OCI-LY7 (cell line): ENCODE data around the gene CCDC146. TPM values are rescaled to one million over a fixed set of nuclear protein-coding genes. Genes with fewer than 3 reads are reported as not detected.

Experiments used
- BruUV-seq: library from RNA; stranded (reverse); fragments of 400-500 nt; replicated peaks from 2 replicates; lab custom pipeline; 2021; lab: Mats Ljungman, UMichigan
- CTCF ChIA-PET: fragments of 300-600 bp; sonication (Branson Sonifier 250); formaldehyde crosslinking; loops from one replicate; lab custom pipeline; 2022; ENCODE audit warnings: antibody characterized with exemption; ENCODE audit not compliant: unreplicated experiment; lab: Charles Lee
- POLR2A ChIA-PET: fragments of 300-600 bp; sonication (Branson Sonifier 250); formaldehyde crosslinking; loops from one replicate; lab custom pipeline; 2022; ENCODE audit warnings: antibody characterized with exemption; lab: Charles Lee
- DNase-seq: peaks from one replicate; pipeline ENCODE4 v3.0.0-alpha.2; 2015; ENCODE audit warnings: low spot score
- H2AFZ ChIP-seq: fragments of 200-600 bp; sonication (generic), shearing (Covaris generic); 2 replicates; pipeline ENCODE4 v1.6.1; 2014; ENCODE audit warnings: mild to moderate bottlenecking, antibody characterized with exemption, low read length, moderate library complexity
- H3K27ac ChIP-seq: fragments of 200-600 bp; sonication (generic); 2 replicates; pipeline ENCODE4 v1.5.1; 2014; ENCODE audit warnings: mixed run types, low read depth, mild to moderate bottlenecking, moderate library complexity, low read length, inconsistent platforms; ENCODE audit not compliant: poor library complexity, severe bottlenecking
- H3K36me3 ChIP-seq: fragments of 200-600 bp; sonication (generic); 2 replicates; pipeline ENCODE4 v1.6.1; 2014; ENCODE audit warnings: mild to moderate bottlenecking, antibody characterized with exemption, low read length, moderate library complexity, mixed read lengths; ENCODE audit not compliant: insufficient read depth
- H3K4me1 ChIP-seq: fragments of 200-600 bp; sonication (generic); 2 replicates; pipeline ENCODE4 v1.5.1; 2014; ENCODE audit warnings: mild to moderate bottlenecking, low read length; ENCODE audit not compliant: insufficient read depth, poor library complexity, severe bottlenecking
- H3K4me2 ChIP-seq: fragments of 200-600 bp; sonication (generic); 2 replicates; pipeline ENCODE4 v1.6.1; 2014; ENCODE audit warnings: mild to moderate bottlenecking, low read length
- H3K4me3 ChIP-seq: fragments of 200-600 bp; sonication (generic); 2 replicates; pipeline ENCODE4 v1.5.1; 2014; ENCODE audit warnings: mild to moderate bottlenecking, low read depth, low read length; ENCODE audit not compliant: poor library complexity, severe bottlenecking
- H3K79me2 ChIP-seq: fragments of 200-600 bp; sonication (generic); 2 replicates; pipeline ENCODE4 v1.6.1; 2016; ENCODE audit warnings: low read depth, mild to moderate bottlenecking, low read length, moderate library complexity, mixed read lengths; ENCODE audit not compliant: insufficient read depth
- H3K9me2 ChIP-seq: fragments of 200-600 bp; sonication (generic); 2 replicates; pipeline ENCODE4 v1.6.1; 2016; ENCODE audit warnings: mild to moderate bottlenecking, low read length, mixed read lengths; ENCODE audit not compliant: insufficient read depth
- H3K9me3 ChIP-seq: fragments of 200-600 bp; sonication (generic); 2 replicates; pipeline ENCODE4 v1.6.1; 2014; ENCODE audit warnings: mild to moderate bottlenecking, mixed run types, low read length, mixed read lengths
- H4K20me1 ChIP-seq: fragments of 200-600 bp; sonication (generic); 2 replicates; pipeline ENCODE4 v1.6.1; 2014; ENCODE audit warnings: mild to moderate bottlenecking, antibody characterized with exemption, low read length, moderate library complexity, mixed read lengths; ENCODE audit not compliant: insufficient read depth
- CTCF ChIP-seq: fragments of 200-600 bp; sonication (generic); conservative IDR thresholded peaks from 2 replicates; pipeline ENCODE4 v1.5.1; 2014; ENCODE audit warnings: mild to moderate bottlenecking, antibody characterized with exemption, low read length, moderate library complexity, mixed read lengths
- EZH2phosphoT487 ChIP-seq: fragments of 200-600 bp; sonication (generic); IDR thresholded peaks from 2 replicates; pipeline ENCODE4 v1.6.1; 2018; ENCODE audit warnings: low read depth, borderline replicate concordance, mild to moderate bottlenecking, mixed run types, antibody characterized with exemption, low read length, moderate library complexity, mixed read lengths
- intact Hi-C: fragments of 100-400 bp; cut with micrococcal nuclease; formaldehyde crosslinking; loops from one replicate; pipeline ENCODE4 v1.10.0; 2022; ENCODE audit not compliant: unreplicated experiment
- total RNA-seq, 2 experiments: library from RNA; depleted of rRNA in 1 of 2; stranded (reverse); fragments of >200 nt in 1 of 2; shearing (Covaris generic) in 1 of 2; gene quantifications; 2 replicates each; pipeline ENCODE4 v1.2.3, GENCODE V29; 2014 to 2022

Gene CCDC146
- total RNA-seq, 2 experiments from 2014 or later, result 3.0 to 3.2 TPM

- POLR2A ChIA-PET, result no interaction called here
- intact Hi-C loops, result no loop called here
- no peaks in the 10 kb centered on the region for H3K4me1 ChIP-seq
- H3K9me3 ChIP-seq, result no peaks in the 10 kb centered on the region
- no peak overlapping the region for H3K4me3 ChIP-seq
- H3K27ac ChIP-seq, result no peak overlapping the region
- H2AFZ ChIP-seq, result no peak overlapping the region
- DNase-seq, result no peak
- CTCF ChIA-PET, result no interaction called here
- no peak overlapping the region for H3K4me2 ChIP-seq
- H3K9me2 ChIP-seq, result no peaks in the 10 kb centered on the region
- no peaks in the 10 kb centered on the region for H4K20me1 ChIP-seq
- no peaks in the 10 kb centered on the region for H3K79me2 ChIP-seq
- TF ChIP-seq CTCF (no peak), EZH2phosphoT487 (no peak)
- H3K36me3 ChIP-seq, result no peaks in the 10 kb centered on the region
- no TSS peak for BruUV-seq
Measured at GRCh38 chr7:77338883-77339629, 216.6 kb downstream of the CCDC146 start.

- intact Hi-C loops, result no loop called here
- CTCF ChIA-PET, result no interaction called here
- Histone ChIP-seq H3K27ac (no peak overlapping the region), H3K36me3 (no peaks in the 10 kb centered on the region), H2AFZ (no peak overlapping the region), H3K4me3 (no peak overlapping the region), H3K4me1 (no peaks in the 10 kb centered on the region), H3K4me2 (no peak overlapping the region), H3K9me3 (no peaks in the 10 kb centered on the region), H4K20me1 (no peaks in the 10 kb centered on the region), H3K9me2 (no peaks in the 10 kb centered on the region), H3K79me2 (no peaks in the 10 kb centered on the region)
- no TSS peak for BruUV-seq
- TF ChIP-seq CTCF (no peak), EZH2phosphoT487 (no peak)
- no peak for DNase-seq
- POLR2A ChIA-PET, result no interaction called here
Measured at GRCh38 chr7:77339726-77340125, 217.3 kb downstream of the CCDC146 start.

Other genes with a start within 250 kb of the CCDC146 start
- not detected in 2 replicates for gene SPDYE17, start 90.3 kb upstream of the CCDC146 start, total RNA-seq (2014; rRNA removed; shearing (Covaris generic))
- not detected in 2 replicates for gene SPDYE17, start 90.3 kb upstream of the CCDC146 start, total RNA-seq (2022)
- 0.26 TPM in 1 of 2 replicates, not detected in the other for gene SPDYE18, start 60.1 kb upstream of the CCDC146 start, total RNA-seq (2014; rRNA removed; shearing (Covaris generic))
- gene SPDYE18, start 60.1 kb upstream of the CCDC146 start, total RNA-seq (2022), result 0.34 and 0.55 TPM in 2 replicates
- gene FGL2, start 77.2 kb downstream of the CCDC146 start, total RNA-seq (2014; rRNA removed; shearing (Covaris generic)), result 0.06 and 0.13 TPM in 2 replicates
- 0.30 and 0.72 TPM in 2 replicates for gene FGL2, start 77.2 kb downstream of the CCDC146 start, total RNA-seq (2022)